A549 (cell line): ENCODE data around the gene SEMA4D.

Source experiments
- POLR2A ChIP-seq: IDR thresholded peaks from 2 replicates; pipeline ENCODE4 v1.6.1; 2012; ENCODE audit warnings: mild to moderate bottlenecking, low read length
- POLR2AphosphoS2 ChIP-seq: conservative IDR thresholded peaks from 2 replicates; pipeline ENCODE4 v1.6.1; 2012; ENCODE audit warnings: low read length, improper control_type of control experiment, inconsistent platforms
- RFX5 ChIP-seq: fragments of 450-650 bp; IDR thresholded peaks from 2 replicates; pipeline ENCODE4 v1.7.1; 2014; ENCODE audit warnings: antibody characterized with exemption, mild to moderate bottlenecking, moderate library complexity
- TF ChIP-seq, protein P1 (sequence below): fragments of >200 bp; sonication (Bioruptor Twin); formaldehyde crosslinking; IDR thresholded peaks from 3 replicates; pipeline ENCODE4 v1.5.1; 2016

DNA sequence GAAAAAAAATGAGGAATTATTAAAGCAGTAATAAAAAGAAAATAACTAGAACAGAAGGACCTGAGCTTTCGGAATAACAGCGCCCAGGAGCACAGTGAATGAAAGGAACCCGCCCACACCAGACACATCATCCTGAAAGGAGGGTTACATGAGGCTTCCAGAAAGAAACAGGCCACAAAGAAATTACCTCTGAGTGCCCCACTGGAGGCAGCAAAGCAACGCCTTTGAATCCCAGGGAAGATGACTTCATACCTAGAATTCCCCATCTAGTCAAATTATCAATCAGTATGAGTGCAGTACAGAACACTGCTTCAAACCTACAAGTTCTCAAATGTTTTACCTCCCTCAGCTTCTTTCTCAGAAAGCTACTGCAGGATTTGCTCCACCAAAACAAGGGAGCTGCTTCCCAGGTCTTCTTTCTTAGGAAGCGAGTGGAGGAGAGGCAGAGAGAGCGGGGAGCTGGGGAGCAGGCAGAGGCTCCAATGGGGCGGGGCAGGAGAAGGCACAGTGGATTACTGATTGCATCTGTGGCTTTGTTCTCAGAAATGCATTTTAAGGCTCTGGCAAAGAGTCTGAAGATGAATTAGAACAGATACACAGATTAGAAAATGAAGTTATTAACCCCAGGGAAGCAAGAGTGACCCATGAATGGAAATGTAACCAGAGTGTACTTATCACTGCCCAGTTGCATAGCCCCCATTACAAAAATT, 87.1 kb downstream of the SEMA4D start:
- TF ChIP-seq, protein P1, sequence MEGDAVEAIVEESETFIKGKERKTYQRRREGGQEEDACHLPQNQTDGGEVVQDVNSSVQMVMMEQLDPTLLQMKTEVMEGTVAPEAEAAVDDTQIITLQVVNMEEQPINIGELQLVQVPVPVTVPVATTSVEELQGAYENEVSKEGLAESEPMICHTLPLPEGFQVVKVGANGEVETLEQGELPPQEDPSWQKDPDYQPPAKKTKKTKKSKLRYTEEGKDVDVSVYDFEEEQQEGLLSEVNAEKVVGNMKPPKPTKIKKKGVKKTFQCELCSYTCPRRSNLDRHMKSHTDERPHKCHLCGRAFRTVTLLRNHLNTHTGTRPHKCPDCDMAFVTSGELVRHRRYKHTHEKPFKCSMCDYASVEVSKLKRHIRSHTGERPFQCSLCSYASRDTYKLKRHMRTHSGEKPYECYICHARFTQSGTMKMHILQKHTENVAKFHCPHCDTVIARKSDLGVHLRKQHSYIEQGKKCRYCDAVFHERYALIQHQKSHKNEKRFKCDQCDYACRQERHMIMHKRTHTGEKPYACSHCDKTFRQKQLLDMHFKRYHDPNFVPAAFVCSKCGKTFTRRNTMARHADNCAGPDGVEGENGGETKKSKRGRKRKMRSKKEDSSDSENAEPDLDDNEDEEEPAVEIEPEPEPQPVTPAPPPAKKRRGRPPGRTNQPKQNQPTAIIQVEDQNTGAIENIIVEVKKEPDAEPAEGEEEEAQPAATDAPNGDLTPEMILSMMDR, result no peak
- TF ChIP-seq RFX5 (no peak), POLR2AphosphoS2 (no peak), POLR2A (no peak)
